GM12878 (cell line): ENCODE measurements around the gene HPSE. TPM values are rescaled to one million over a fixed set of nuclear protein-coding genes. Genes with fewer than 3 reads are reported as not detected.

Experiments used
- CBFB ChIP-seq: IDR thresholded peaks from 2 replicates; pipeline ENCODE4 v1.6.1; 2016; ENCODE audit warnings: antibody characterized with exemption, low read depth
- CEBPB ChIP-seq, 2 experiments: fragments of 150-350 bp in 1 of 2; IDR thresholded peaks; 2 replicates each; pipeline ENCODE4 v1.6.1; 2012 to 2014; ENCODE audit warnings: low read depth in 2 of 2, low read length in 2 of 2, borderline replicate concordance in 1 of 2, inconsistent platforms in 1 of 2
- CHD1 ChIP-seq: IDR thresholded peaks from 2 replicates; pipeline ENCODE4 v1.6.1; 2012; ENCODE audit warnings: low read depth, low read length, improper control_type of control experiment
- FOXK2 ChIP-seq: fragments of 450-650 bp; IDR thresholded peaks from 2 replicates; pipeline ENCODE4 v1.6.1; 2017; ENCODE audit warnings: mild to moderate bottlenecking, moderate library complexity
- HCFC1 ChIP-seq: fragments of 150-350 bp; IDR thresholded peaks from 2 replicates; pipeline ENCODE4 v1.6.1; 2014; ENCODE audit warnings: low read length
- NFYB ChIP-seq: IDR thresholded peaks from 2 replicates; pipeline ENCODE4 v1.6.1; 2011; ENCODE audit warnings: low read depth, mild to moderate bottlenecking, low read length, improper control_type of control experiment, moderate library complexity; ENCODE audit not compliant: insufficient read depth
- NRF1 ChIP-seq: conservative IDR thresholded peaks from 2 replicates; pipeline ENCODE4 v1.6.1; 2011; ENCODE audit warnings: mild to moderate bottlenecking, low read depth, low read length, improper control_type of control experiment
- RCOR1 ChIP-seq: conservative IDR thresholded peaks from 2 replicates; pipeline ENCODE4 v1.6.1; 2012; ENCODE audit warnings: low read depth, low read length, improper control_type of control experiment
- RUNX3 ChIP-seq: IDR thresholded peaks from 2 replicates; pipeline ENCODE4 v1.6.1; 2012; ENCODE audit warnings: low read length, inconsistent platforms
- SPI1 ChIP-seq: IDR thresholded peaks from 2 replicates; pipeline ENCODE4 v1.6.1; 2011; ENCODE audit warnings: low read depth, mild to moderate bottlenecking, low read length, moderate library complexity, borderline replicate concordance; ENCODE audit not compliant: insufficient read depth
- TCF3 ChIP-seq: IDR thresholded peaks from 2 replicates; pipeline ENCODE4 v1.6.1; 2012; ENCODE audit warnings: low read depth, mild to moderate bottlenecking, low read length, borderline replicate concordance; ENCODE audit not compliant: insufficient read depth
- polyA plus RNA-seq, 11 experiments: library from polyadenylated mRNA; depleted of rRNA in 4 of 11; unstranded in 6 of 11; stranded (reverse) in 5 of 11; fragments of >200 nt; fragmentation: Nextera tagmentation in 4 of 11; fragmentation: Illumina TruSeq in 1 of 11; extraction: Ambion mirVana in 4 of 11; extraction: Trizol in 1 of 11; gene quantifications; 1 replicate in 1 of 11; 2 replicates in 10 of 11; pipeline versions ENCODE4 v1.2.1 to v1.2.3, GENCODE V29; 2011 to 2016; ENCODE audit warnings: inconsistent platforms in 2 of 11, missing spikeins in 2 of 11, low read depth in 1 of 11
- total RNA-seq, 4 experiments: library from RNA; depleted of rRNA in 3 of 4; stranded (reverse); fragments of >200 nt in 3 of 4; fragmentation: Illumina TruSeq in 1 of 4; extraction: Trizol in 1 of 4; gene quantifications; 2 replicates each; pipeline versions ENCODE4 v1.2.1 to v1.2.3, GENCODE V29; 2013 to 2021
- TF ChIP-seq, protein P1 (sequence below): fragments of 450-650 bp; formaldehyde crosslinking; IDR thresholded peaks from 2 replicates; pipeline ENCODE4 v1.4.0; 2022; ENCODE audit warnings: mild to moderate bottlenecking, moderate library complexity
- TF ChIP-seq, protein P2 (sequence below): IDR thresholded peaks from 2 replicates; pipeline ENCODE4 v1.6.1; 2012; ENCODE audit warnings: low read depth, low read length, improper control_type of control experiment
- TF ChIP-seq, protein P3 (sequence below): fragments of 450-650 bp; IDR thresholded peaks from 2 replicates; pipeline ENCODE4 v1.6.1; 2017; ENCODE audit warnings: antibody characterized with exemption, mild to moderate bottlenecking, moderate library complexity
- TF ChIP-seq, protein P4 (sequence below): IDR thresholded peaks from 2 replicates; pipeline ENCODE4 v1.6.1; 2012; ENCODE audit warnings: low read length, inconsistent platforms
- TF ChIP-seq, protein P5 (sequence below): IDR thresholded peaks from 2 replicates; pipeline ENCODE4 v1.6.1; 2011; ENCODE audit warnings: borderline replicate concordance, low read depth, mild to moderate bottlenecking, moderate library complexity, low read length; ENCODE audit not compliant: insufficient read depth, poor library complexity, severe bottlenecking
- TF ChIP-seq, protein P6 (sequence below): fragments of 450-650 bp; IDR thresholded peaks from 2 replicates; pipeline ENCODE4 v1.6.1; 2017; ENCODE audit warnings: low read depth, mild to moderate bottlenecking, moderate library complexity

HPSE gene
- total and polyA plus RNA-seq, 10 of the 15 experiments (the other 5 are each of a cell fraction or from before 2014, with no cell fraction given) = 0.16 to 0.89 (median 0.58) TPM

DNA sequence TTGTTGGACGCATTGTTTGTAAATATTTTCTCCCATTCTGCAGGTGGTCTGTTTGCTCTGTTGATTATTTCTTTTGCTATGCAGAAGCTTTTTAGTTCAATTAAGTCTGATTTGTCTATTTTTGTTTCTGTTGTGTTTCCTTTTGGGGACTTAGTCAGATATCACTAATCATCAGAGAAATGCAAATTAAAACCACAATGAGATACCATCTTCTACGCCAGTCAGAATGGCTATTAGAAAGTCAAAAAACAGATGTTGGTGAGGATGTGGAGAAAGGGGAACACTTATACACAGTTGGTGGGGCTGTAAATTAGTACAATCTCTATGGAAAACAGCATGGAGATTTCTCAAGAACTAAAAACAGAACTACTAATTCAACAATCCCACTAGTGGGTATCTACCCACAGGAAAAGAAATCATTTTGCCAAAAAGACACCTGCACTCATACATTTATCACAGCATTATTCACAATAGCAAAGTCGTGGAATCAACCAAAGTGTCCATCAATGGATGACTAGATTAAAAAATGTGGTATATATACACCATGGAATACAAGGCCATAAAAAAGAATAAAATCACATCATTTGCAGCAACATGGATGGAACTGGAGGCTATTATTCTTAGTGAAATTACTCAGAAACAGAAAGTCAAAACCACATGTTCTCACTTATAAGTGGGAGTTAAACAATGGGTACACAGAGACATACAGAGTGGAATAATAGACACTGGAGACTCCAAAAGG, 58.2 kb downstream of the HPSE start (continued):
- no peak for TF ChIP-seq HCFC1
- TF ChIP-seq RCOR1 = no peak
- TF ChIP-seq, protein P1, sequence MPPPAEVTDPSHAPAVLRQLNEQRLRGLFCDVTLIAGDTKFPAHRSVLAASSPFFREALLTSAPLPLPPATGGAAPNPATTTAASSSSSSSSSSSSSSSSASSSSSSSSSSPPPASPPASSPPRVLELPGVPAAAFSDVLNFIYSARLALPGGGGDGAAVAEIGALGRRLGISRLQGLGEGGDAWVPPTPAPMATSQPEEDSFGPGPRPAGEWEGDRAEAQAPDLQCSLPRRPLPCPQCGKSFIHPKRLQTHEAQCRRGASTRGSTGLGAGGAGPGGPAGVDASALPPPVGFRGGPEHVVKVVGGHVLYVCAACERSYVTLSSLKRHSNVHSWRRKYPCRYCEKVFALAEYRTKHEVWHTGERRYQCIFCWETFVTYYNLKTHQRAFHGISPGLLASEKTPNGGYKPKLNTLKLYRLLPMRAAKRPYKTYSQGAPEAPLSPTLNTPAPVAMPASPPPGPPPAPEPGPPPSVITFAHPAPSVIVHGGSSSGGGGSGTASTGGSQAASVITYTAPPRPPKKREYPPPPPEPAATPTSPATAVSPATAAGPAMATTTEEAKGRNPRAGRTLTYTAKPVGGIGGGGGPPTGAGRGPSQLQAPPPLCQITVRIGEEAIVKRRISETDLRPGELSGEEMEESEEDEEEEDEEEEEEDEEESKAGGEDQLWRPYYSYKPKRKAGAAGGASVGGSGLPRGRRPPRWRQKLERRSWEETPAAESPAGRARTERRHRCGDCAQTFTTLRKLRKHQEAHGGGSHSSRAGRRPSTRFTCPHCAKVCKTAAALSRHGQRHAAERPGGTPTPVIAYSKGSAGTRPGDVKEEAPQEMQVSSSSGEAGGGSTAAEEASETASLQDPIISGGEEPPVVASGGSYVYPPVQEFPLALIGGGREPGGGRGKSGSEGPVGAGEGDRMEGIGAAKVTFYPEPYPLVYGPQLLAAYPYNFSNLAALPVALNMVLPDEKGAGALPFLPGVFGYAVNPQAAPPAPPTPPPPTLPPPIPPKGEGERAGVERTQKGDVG = no peak
- TF ChIP-seq TCF3 = no peak
- TF ChIP-seq, protein P2, sequence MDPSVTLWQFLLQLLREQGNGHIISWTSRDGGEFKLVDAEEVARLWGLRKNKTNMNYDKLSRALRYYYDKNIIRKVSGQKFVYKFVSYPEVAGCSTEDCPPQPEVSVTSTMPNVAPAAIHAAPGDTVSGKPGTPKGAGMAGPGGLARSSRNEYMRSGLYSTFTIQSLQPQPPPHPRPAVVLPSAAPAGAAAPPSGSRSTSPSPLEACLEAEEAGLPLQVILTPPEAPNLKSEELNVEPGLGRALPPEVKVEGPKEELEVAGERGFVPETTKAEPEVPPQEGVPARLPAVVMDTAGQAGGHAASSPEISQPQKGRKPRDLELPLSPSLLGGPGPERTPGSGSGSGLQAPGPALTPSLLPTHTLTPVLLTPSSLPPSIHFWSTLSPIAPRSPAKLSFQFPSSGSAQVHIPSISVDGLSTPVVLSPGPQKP = no peak
- peak; percentile 63 for TF ChIP-seq SPI1
- TF ChIP-seq RUNX3 = peak; percentile 88
- no peak for TF ChIP-seq NRF1
- no peak for TF ChIP-seq CEBPB (IDR thresholded peaks at IDR 0.05; ENCODE audit: borderline replicate concordance in 1 of 2, low read depth in 2 of 2, low read length in 2 of 2)
- TF ChIP-seq NFYB = no peak
- TF ChIP-seq, protein P3, sequence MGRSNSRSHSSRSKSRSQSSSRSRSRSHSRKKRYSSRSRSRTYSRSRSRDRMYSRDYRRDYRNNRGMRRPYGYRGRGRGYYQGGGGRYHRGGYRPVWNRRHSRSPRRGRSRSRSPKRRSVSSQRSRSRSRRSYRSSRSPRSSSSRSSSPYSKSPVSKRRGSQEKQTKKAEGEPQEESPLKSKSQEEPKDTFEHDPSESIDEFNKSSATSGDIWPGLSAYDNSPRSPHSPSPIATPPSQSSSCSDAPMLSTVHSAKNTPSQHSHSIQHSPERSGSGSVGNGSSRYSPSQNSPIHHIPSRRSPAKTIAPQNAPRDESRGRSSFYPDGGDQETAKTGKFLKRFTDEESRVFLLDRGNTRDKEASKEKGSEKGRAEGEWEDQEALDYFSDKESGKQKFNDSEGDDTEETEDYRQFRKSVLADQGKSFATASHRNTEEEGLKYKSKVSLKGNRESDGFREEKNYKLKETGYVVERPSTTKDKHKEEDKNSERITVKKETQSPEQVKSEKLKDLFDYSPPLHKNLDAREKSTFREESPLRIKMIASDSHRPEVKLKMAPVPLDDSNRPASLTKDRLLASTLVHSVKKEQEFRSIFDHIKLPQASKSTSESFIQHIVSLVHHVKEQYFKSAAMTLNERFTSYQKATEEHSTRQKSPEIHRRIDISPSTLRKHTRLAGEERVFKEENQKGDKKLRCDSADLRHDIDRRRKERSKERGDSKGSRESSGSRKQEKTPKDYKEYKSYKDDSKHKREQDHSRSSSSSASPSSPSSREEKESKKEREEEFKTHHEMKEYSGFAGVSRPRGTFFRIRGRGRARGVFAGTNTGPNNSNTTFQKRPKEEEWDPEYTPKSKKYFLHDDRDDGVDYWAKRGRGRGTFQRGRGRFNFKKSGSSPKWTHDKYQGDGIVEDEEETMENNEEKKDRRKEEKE = no peak
- TF ChIP-seq, protein P4, sequence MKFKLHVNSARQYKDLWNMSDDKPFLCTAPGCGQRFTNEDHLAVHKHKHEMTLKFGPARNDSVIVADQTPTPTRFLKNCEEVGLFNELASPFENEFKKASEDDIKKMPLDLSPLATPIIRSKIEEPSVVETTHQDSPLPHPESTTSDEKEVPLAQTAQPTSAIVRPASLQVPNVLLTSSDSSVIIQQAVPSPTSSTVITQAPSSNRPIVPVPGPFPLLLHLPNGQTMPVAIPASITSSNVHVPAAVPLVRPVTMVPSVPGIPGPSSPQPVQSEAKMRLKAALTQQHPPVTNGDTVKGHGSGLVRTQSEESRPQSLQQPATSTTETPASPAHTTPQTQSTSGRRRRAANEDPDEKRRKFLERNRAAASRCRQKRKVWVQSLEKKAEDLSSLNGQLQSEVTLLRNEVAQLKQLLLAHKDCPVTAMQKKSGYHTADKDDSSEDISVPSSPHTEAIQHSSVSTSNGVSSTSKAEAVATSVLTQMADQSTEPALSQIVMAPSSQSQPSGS = peak; percentile 88
- no peak for TF ChIP-seq CHD1
- TF ChIP-seq, protein P5, sequence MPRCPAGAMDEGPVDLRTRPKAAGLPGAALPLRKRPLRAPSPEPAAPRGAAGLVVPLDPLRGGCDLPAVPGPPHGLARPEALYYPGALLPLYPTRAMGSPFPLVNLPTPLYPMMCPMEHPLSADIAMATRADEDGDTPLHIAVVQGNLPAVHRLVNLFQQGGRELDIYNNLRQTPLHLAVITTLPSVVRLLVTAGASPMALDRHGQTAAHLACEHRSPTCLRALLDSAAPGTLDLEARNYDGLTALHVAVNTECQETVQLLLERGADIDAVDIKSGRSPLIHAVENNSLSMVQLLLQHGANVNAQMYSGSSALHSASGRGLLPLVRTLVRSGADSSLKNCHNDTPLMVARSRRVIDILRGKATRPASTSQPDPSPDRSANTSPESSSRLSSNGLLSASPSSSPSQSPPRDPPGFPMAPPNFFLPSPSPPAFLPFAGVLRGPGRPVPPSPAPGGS = no peak
- TF ChIP-seq FOXK2 = no peak
- TF ChIP-seq, protein P6, sequence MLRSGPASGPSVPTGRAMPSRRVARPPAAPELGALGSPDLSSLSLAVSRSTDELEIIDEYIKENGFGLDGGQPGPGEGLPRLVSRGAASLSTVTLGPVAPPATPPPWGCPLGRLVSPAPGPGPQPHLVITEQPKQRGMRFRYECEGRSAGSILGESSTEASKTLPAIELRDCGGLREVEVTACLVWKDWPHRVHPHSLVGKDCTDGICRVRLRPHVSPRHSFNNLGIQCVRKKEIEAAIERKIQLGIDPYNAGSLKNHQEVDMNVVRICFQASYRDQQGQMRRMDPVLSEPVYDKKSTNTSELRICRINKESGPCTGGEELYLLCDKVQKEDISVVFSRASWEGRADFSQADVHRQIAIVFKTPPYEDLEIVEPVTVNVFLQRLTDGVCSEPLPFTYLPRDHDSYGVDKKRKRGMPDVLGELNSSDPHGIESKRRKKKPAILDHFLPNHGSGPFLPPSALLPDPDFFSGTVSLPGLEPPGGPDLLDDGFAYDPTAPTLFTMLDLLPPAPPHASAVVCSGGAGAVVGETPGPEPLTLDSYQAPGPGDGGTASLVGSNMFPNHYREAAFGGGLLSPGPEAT = peak; percentile 57; the same call in 1 of the 2 replicates
- TF ChIP-seq CBFB = peak; percentile 39; the same call in 1 of the 2 replicates
